ENCODE measurements around the gene OR51B2.
"Not testable (repeated sequence)": the region's sequence is repeated elsewhere in the genome, so short reads cannot be mapped to it uniquely, and the experiment has no call there.

Gene OR51B2, protein sequence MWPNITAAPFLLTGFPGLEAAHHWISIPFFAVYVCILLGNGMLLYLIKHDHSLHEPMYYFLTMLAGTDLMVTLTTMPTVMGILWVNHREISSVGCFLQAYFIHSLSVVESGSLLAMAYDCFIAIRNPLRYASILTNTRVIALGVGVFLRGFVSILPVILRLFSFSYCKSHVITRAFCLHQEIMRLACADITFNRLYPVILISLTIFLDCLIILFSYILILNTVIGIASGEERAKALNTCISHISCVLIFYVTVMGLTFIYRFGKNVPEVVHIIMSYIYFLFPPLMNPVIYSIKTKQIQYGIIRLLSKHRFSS

DNA sequence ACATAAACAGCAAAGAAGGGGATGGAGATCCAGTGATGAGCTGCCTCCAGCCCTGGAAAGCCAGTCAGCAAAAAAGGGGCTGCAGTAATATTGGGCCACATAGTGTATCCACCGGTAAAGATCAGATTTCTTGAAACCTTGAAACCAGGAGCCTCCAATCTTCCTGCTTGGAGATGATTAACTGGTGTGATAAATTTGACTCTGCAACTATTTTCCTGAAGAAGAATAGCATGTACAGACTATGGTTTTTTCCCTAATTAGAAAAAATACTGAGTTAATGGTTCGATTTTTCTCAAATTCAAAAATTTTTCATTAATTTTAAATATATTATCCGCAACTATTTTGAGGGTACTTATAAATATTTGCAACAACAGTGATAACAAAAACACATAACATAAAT lies at the start of gene OR51B2:
Gene OR51B2, minus strand, starts transcription at position 101 of the 400 bp plus-strand sequence. Its CDS starts 0 bp downstream, at position 101.
- no peak for DNase-seq (ENCODE audit: low read depth)

DNA sequence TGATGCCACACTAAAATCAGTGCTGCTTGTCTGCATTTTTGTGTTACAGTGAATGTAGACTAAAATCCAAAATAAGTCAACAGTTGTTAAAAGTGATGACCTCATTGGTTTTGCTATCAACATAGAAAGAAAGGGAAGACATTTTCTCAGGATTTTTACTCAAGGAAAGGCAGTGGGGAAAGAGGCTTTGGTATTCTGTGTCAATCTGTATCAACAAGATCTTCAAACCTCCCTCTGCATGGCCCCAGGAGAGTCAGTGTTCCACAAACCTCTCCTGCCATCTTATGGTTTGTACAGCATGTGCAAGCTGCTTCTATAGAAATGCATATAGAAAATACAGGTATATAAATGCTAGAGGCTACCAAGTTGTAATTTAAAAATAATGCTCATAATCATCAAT lies 45.7 kb upstream of the OR51B2 start:
- no peak for DNase-seq (ENCODE audit: low read depth)

DNA sequence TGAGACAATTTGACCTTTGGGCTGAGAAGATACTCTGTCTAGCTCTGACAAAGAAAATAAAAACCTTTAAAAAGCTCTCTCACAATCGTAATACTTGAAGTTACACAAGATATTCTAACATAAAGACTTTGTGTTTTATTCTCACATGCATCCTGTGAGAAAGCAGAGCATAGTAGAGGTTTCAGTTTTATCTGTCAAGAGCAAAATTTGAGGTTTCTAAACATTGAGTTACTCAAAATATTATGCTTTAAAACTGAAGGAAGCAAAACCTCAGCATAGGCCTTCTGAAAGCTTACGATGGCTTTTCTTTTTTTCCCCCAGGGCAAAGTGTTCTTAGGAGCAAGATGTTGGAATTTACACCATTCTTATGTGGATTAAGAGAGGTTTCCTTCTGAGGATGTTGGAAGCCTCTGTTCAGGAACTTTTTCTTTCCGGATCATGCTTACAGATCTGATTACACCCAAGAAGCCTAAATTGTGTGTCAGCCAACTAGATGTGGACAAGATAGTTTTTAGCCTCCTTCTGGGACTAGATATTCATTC lies 44.5 kb upstream of the OR51B2 start:
- DNase-seq (ENCODE audit: low read depth), result no peak

DNA sequence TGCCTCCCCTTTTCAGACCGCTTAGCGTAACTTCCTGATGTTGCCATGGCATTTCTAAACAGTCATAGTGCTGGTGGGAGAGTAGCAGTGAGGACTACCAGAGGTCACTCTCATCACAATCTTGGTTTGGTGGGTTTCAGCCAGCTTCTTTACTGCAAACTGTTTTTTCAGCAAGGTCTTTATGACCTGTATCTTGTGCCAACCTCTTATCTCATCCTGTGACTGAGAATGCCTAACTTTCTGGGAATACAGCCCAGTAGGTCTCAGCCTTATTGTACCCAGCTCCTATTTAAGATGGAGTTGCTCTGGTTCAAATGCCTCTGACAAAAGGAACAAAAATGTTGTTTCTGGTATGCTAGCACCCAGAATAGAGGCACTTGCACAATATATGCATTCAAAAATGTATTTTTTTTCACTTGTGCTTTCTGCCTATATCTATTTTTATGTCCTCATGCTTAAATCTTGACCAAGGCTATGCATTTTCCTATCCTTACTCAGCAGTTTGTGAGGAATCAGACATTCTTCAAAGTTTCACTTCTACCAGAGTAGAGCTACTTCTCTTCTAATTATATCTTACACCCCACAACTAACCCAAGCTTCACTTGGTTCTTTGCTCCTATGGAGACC lies 43.5 kb upstream of the OR51B2 start:
- DNase-seq (ENCODE audit: low read depth), result peak; percentile 40

GRCh38 chr11:5366856-5367255 lies 42.8 kb upstream of the OR51B2 start:
- DNase-seq (ENCODE audit: low read depth), result no peak

DNA sequence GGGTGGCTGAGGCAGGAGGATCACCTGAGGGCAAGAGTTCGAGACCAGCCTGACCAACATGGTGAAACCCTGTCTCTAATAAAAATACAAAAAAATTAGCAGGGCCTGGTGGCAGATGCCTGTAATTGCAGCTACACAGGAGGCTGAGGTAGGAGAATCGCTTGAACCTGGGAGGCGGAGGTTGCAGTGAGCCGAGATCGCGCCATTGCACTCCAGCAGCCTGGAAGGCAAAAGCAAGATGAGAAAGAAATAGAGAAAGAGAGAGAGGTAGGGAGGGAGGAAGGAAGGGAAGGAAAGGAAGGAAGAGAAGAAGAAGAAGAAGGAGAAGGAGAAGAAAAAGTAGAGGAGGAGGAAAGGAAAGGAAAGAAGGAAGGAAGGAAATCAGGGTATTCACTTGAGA lies 42.3 kb upstream of the OR51B2 start:
- not testable (repeated sequence) for DNase-seq (ENCODE audit: low read depth)

- DNase-seq (ENCODE audit: low read depth), result peak; percentile 83
Measured at GRCh38 chr11:5364214-5364613, 40.1 kb upstream of the OR51B2 start.

- no peak for DNase-seq (ENCODE audit: low read depth)
Measured at GRCh38 chr11:5363679-5364078, 39.6 kb upstream of the OR51B2 start.

DNA sequence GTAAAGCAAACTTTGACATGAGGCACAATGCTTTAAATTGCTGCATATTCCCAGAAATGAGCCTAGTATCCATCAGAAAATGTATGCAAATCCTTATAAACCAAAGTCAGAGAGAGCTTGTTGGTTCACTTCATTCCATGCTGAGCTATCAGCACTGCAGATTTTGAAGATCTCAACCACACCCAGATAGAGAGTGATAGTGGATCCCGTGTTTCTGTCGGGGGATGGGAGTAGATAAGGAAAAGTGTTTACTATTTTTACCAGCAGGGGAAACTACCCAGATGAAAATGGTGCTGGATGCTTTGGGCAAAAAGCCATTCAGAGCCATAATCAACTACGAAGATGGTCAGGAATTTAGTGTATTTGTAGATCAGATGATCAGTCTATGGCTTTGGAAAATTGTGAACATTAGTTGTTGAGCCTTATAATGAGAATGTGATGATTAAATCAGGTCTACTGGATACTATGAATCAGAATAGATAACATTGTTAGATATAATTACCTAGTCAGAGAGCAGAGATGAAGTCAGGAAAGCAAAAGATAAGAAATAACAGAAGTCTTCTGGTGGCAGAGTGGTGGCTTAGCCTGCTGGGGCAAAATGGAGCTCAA lies 38.0 kb upstream of the OR51B2 start:
- DNase-seq (ENCODE audit: low read depth), result no peak

- not testable (repeated sequence) for DNase-seq (ENCODE audit: low read depth)
Measured at GRCh38 chr11:5356031-5356430, 31.9 kb upstream of the OR51B2 start.

DNA sequence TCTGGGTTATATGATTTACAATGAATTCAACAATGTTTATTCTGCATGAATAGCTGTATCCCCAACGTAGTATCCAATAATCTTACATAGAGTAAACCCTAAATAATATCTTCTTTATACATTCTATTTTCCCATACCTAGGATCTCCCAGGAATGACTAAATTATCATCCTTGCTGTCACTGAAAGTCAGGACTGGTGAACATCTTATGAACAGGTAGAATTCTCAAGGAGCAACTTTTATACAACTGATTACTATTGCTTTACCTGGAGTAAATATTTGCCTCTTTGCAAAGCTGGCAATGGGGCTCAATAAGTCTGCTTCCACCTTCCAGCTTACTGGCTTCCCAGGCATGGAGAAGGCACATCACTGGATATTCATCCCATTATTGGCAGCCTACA lies 27.1 kb upstream of the OR51B2 start, which contains the start of gene OR51B6:
Gene OR51B6, plus strand, starts transcription at position 301 of the 400 bp plus-strand sequence. Its CDS starts 0 bp downstream, at position 301.
- no peak for DNase-seq (ENCODE audit: low read depth)

- DNase-seq (ENCODE audit: low read depth), result no peak
Measured at GRCh38 chr11:5349550-5349949, 25.5 kb upstream of the OR51B2 start.

DNA sequence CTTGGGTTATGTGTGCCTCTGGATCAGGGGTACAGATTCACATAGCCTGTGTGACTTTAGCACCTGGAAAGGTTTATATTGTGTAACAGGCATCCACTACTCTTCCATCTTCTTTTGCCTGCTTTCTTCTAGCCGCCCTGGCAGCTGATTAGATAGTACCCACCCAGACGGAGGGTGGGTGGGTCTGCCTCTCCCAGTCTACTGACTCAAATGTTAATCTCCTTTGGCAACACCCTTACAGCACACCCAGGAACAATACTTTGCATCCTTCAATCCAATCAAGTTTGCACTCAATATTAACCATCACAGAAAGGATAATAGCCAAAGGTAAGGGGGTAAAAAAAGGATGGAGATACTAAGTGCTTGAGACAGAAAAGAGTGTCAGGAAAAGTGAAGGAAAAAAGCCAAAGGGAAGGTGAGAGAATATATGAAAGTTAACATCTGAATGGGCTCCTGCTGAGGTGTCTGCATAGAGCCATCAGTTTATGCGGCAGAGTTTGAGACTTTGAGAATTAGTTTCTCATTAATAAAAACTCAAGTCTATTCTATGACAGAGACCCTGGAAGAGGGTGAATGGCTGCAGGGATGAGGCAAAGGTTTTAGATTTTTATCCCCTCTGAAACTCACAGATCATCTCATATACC lies 24.6 kb upstream of the OR51B2 start:
- DNase-seq (ENCODE audit: low read depth), result no peak

DNA sequence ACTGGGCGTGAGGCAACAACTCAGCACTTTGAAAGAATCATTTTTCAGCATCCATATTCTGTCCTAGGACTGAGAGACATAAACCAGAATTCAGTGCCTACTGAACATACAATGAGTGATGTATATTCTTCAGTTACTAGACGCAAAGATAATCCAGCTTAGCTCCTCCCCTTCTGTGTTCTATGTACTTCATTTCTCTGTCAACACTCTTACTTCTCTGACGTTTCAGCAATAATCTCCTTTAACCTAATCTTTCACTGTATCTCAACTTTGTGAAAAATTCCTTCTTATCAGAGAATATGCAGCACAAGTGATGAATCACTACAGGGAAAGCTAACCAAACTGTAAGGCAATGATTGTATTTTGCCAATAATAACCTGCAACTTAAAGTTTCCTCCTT lies 21.7 kb upstream of the OR51B2 start:
- no peak for DNase-seq (ENCODE audit: low read depth)

DNA sequence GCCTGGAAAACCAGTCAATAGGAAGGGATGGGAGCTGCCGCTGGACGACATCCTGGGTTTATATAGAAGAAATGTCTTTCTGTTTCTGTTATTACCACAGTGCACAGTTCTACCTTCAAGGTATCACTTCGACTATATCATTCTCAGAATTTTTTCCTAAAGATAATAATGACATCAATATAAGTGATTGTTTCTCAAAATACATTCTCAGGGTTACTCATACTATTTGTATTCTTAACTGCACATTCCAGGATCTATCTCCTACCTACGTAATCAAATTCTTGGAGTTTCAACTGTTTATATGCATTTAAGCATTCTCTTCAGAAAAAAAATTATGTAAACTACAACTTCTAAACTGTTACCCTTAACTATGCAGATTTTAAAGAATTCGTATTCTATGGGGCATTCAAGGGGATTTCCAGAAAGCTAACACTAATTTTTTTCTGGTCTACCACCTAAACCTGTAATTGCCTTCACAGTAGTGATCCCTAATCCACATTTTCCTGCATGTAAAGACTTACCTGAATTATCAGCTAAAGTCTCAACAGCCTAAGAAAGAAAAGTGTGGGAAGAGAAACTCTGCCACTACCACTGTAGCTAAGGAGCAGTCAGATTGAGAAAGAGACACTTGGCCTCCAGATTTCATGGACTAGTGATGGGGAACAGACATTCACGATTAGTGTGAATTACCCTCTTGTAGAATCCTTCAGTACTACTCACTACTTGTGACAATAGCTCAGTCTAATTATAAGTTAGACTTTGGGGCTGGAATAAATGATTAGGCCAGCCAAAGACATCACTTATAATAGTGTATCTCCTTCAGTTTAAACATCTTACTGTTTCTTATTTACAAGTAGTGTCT lies 19.6 kb upstream of the OR51B2 start, which contains the start of gene OR51B5:
Gene OR51B5, minus strand, starts transcription at position 51 of the 862 bp plus-strand sequence. Its CDS starts 0 bp downstream, at position 51.
- no peak for DNase-seq (ENCODE audit: low read depth)

DNA sequence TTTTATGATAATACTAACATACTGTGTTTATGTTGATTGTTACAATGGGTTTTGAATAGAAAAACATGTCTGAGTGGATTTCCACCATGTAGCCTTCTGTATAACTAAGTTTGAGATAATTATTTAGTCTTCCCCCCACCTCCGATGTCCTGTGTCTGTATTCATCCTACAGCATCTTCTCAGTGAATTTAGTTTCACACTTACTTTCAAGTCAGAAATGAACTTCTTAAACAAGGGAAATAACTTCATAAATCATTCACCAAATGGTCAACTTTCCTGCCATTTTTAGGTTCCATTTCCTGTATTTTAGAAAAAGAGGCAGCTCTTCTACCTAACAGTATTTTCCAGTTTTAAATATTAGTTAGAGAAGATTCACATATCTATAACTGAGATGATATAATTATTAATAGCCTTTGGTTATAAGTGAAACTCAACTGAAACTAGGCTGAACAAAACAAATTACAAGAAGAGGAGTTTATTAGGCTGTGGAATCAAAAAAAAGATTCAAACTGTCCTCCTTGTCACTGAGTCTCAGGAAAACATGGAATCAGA lies 15.8 kb upstream of the OR51B2 start:
- DNase-seq (ENCODE audit: low read depth), result no peak

- DNase-seq (ENCODE audit: low read depth), result not testable (repeated sequence)
Measured at GRCh38 chr11:5337253-5337652, 13.2 kb upstream of the OR51B2 start.

DNA sequence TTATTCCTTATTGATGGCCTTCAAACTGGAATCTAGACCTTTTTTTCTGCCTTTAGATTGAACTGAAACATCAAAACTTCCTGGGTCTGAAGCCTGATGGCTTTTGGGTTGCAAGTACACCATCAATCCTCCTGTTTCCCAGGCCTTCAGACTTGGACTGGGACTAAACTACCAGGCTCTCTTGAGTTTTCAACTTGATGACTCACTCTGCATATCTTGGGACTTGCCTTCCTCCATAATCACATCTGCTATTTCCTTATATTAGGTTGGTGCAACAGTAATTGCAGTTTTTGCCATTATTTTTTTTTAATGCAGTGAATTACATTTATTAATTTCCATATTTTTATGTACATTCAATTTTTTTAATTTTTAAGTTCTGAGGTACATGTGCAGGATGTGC lies 12.2 kb upstream of the OR51B2 start:
- DNase-seq (ENCODE audit: low read depth), result no peak

DNA sequence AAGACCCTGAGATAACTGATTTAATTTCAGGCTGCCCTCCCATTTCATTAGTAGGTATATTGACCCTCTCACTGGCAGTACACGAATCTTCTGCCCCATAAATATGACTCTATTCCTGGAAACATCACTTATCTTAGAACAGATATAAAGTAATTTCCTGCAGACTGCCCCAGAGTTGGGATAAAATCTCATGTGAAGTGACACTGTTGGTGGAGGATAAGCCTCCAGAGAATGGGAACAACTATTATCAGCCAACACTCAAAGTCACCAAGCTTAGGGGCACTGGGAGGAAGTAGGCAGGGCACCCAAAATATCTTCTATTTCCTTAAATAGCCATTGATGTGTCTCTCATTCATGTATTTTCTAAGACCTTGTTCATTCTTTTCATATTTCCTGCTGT lies 11.1 kb upstream of the OR51B2 start:
- DNase-seq (ENCODE audit: low read depth), result no peak

GRCh38 chr11:5317292-5317691 lies 6.8 kb downstream of the OR51B2 start:
- no peak for DNase-seq (ENCODE audit: low read depth)

All from non-pigmented ciliary epithelial cell (primary cell).